Small intestine (tissue), 7 donors: ENCODE data around the gene UROC1. TPM values are rescaled to one million over a fixed set of nuclear protein-coding genes. Genes with fewer than 3 reads are reported as not detected.

Experiments used
- DNase-seq, 2 donors: peaks; one replicate each; pipeline versions ENCODE4 v3.0.0 to v3.0.0-alpha.2; 2013
- FAIRE-seq: peaks from 2 replicates; lab custom pipeline; 2012; peaks lifted over from hg19 to GRCh38; lab: Jason Lieb, UNC
- H3K27ac ChIP-seq, 3 donors: one replicate each; pipeline ENCODE4 v1.5.1; 2013; ENCODE audit warnings: low read length in 2 of 3, mild to moderate bottlenecking in 2 of 3, control low read depth in 1 of 3, inconsistent platforms in 1 of 3, low read depth in 1 of 3, moderate library complexity in 1 of 3
- H3K27me3 ChIP-seq, 3 donors: one replicate each; pipeline ENCODE4 v1.6.1; 2013; ENCODE audit warnings: low read length in 3 of 3, inconsistent platforms in 1 of 3; ENCODE audit not compliant: control insufficient read depth in 3 of 3, insufficient read depth in 3 of 3
- H3K36me3 ChIP-seq, 3 donors: one replicate each; pipeline ENCODE4 v1.6.1; 2013; ENCODE audit warnings: low read length in 3 of 3, inconsistent platforms in 1 of 3, low read depth in 1 of 3, mild to moderate bottlenecking in 1 of 3, moderate library complexity in 1 of 3; ENCODE audit not compliant: control insufficient read depth in 3 of 3, insufficient read depth in 2 of 3
- H3K4me1 ChIP-seq, 3 donors: one replicate each; pipeline ENCODE4 v1.6.1; 2013; ENCODE audit warnings: low read length in 2 of 3, inconsistent platforms in 1 of 3, low read depth in 1 of 3, mild to moderate bottlenecking in 1 of 3, moderate library complexity in 1 of 3; ENCODE audit not compliant: control insufficient read depth in 3 of 3, insufficient read depth in 2 of 3
- H3K4me3 ChIP-seq, 3 donors: one replicate each; pipeline ENCODE4 v1.5.1; 2013; ENCODE audit warnings: low read length in 3 of 3, control low read depth in 1 of 3, inconsistent platforms in 1 of 3, low read depth in 1 of 3, mild to moderate bottlenecking in 1 of 3, moderate library complexity in 1 of 3
- H3K9me3 ChIP-seq, 2 donors: one replicate each; pipeline ENCODE4 v1.6.1; 2013; ENCODE audit warnings: low read depth in 1 of 2, low read length in 1 of 2; ENCODE audit not compliant: control insufficient read depth in 2 of 2, insufficient read depth in 1 of 2
- WGBS, 3 donors: extraction: QIAGEN DNeasy Blood & Tissue Kit; methylation state at CpG; one replicate each; pipeline ENCODE4 v1.1.7; 2013; 5-methylcytosine and 5-hydroxymethylcytosine counted together
- polyA plus RNA-seq, 4 donors: library from polyadenylated mRNA; stranded (reverse) in 3 of 4; unstranded in 1 of 4; fragments of 200-250 nt in 3 of 4; fragments of 120-200 nt in 1 of 4; gene quantifications; one replicate each; pipeline versions ENCODE4 v1.2.1 to v1.2.3, GENCODE V29; 2013
- donor health status: healthy with polysubstance abuse.
- donor health status: control.
- donor health status: control.
- donor health status: Bipolar disorder and iron deficiency.
- donor health status: healthy.

UROC1 gene
- polyA plus RNA-seq, 4 donors = 0.07 to 0.27 TPM; not detected in 2

DNA sequence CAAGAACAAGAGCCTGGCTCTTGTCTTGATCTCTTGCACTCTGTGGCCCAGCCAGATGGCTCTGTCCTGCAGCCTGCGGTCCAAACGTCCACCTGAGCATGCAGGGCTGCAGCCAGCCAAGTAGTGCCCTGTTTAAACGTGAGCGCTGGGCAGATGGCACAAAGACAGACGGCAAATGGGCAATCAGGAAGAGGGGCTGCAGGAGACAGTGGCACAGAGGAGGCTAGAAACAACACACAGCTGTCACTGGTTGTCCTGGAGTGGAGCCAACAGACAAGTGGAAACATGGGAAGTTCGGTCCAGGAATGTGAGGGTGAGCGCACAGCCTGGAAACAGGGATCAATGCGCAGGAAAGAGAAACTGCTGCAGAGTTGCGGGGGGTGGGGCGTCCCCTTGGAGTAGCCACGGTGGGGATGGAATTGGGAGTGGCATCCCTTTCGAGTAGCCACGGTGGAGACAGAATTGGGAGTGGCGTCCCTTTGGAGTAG is 31.2 kb downstream of the UROC1 start:
- Histone ChIP-seq H3K4me3 (no peak overlapping the region), H3K36me3 (no peaks in the 10 kb centered on the region), H3K4me1 (peaks cover 0 to 10% (median 0%) of the 10 kb centered on the region in 3 donors), H3K27me3 (peaks cover 0 to 3% (median 0%) of the 10 kb centered on the region in 3 donors), H3K27ac (no peak overlapping the region), H3K9me3 (no peaks in the 10 kb centered on the region)
- no peak for FAIRE-seq
- DNase-seq = no peak
- 75 to 79% (median 77%) methylated on average over 14 of the region's 14 CpGs for WGBS, 3 donors

DNA sequence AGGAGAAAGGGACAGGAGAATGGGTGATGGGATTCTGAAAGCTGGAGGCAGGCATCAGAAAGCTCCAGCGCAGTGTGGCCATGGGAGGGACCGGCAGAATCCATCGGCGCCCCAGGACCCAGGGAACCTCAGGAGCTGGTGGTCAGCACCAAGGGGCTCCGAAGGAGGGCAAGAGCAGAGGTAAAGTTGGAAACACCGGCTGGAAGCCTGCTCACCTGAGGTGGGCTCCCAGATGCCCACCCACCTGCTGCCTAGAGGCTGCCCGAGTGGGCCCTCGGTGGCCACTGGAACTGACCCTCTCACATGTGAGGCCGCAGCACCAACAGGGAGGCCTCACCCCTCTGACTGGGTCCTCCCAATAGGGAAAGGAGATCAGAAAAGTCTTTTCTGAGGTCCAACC is 31.6 kb downstream of the UROC1 start:
- H3K9me3 ChIP-seq = no peaks in the 10 kb centered on the region
- no peak overlapping the region for H3K27ac ChIP-seq
- H3K4me3 ChIP-seq = no peak overlapping the region
- no peaks in the 10 kb centered on the region for H3K36me3 ChIP-seq
- FAIRE-seq (no peak), DNase-seq (no peak)
- H3K27me3 ChIP-seq = peaks cover 0 to 3% (median 0%) of the 10 kb centered on the region in 3 donors
- WGBS, 3 donors = 95 to 97% (median 96%) methylated on average over 9 of the region's 9 CpGs
- H3K4me1 ChIP-seq = peaks cover 0 to 14% (median 0%) of the 10 kb centered on the region in 3 donors

DNA sequence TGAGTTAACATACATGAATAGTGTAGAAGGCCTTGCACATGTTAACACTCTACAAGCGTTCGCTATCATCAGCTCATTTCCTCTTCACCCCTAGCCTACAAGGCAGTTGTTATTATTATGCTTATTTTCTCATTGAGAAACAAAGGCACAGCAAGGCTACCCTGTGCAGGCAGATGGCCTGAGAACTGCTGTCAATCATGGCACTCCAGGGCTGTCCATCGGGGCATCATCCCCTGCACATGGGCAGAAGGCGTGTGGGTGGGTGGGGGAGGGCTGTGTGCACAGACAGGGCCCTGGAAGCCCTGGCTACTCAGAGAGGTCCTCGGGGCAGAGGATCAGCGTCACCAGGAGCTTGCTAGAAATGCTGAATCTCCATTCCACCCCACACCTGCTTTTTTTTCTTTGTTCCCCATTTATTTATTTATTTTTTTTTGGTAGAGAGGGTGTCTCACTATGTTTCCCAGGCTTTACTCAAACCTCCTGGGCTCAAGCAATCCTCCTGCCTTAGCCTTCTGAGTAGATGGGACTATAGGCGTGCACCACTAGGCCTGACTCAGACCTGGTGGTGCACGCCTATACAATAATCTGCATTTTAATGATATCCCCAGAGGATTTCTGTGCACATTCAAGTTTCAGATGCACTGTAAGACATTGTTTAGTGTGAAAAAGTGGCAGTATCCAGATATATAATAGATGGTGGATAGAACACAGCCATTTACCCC is 32.2 kb downstream of the UROC1 start:
- 85 to 92% (median 88%) methylated on average over 8 of the region's 8 CpGs for WGBS, 3 donors
- Histone ChIP-seq H3K4me1 (peaks cover 0 to 15% (median 0%) of the 10 kb centered on the region in 3 donors), H3K9me3 (no peaks in the 10 kb centered on the region), H3K36me3 (no peaks in the 10 kb centered on the region), H3K27me3 (peaks cover 0 to 3% (median 0%) of the 10 kb centered on the region in 3 donors), H3K27ac (no peak overlapping the region), H3K4me3 (no peak overlapping the region)
- DNase-seq (no peak), FAIRE-seq (no peak)

GRCh38 chr3:126484662-126485061 is 32.9 kb downstream of the UROC1 start:
- WGBS, 3 donors = 69 to 75% (median 73%) methylated on average over 3 of the region's 3 CpGs
- Histone ChIP-seq H3K27ac (no peak overlapping the region), H3K9me3 (no peaks in the 10 kb centered on the region), H3K4me1 (peaks cover 0 to 15% (median 0%) of the 10 kb centered on the region in 3 donors), H3K36me3 (no peaks in the 10 kb centered on the region), H3K27me3 (peaks cover 0 to 3% (median 0%) of the 10 kb centered on the region in 3 donors), H3K4me3 (no peak overlapping the region)
- no peak for DNase-seq
- no peak for FAIRE-seq

DNA sequence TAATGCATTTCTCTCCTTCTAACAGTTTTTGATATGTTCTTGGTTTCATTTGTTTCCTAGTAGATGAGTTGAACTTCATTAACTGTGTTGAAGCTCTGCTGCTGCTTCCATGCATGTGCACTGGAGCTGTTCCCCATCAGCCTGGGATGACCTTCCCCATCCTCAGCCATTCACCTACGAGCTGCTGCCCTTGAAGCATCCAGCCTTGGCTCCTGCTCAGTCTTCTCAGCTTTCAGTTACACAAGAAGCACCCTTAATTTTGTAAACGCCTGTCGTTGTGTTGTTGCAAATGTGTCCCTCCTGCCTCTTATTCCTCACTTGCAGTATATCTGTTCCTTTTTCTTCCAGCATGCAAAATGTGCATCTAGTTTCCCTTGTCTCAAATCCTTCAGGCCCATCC is 33.4 kb downstream of the UROC1 start:
- Histone ChIP-seq H3K27ac (no peak overlapping the region), H3K4me1 (peaks cover 0 to 15% (median 0%) of the 10 kb centered on the region in 3 donors), H3K4me3 (no peak overlapping the region), H3K27me3 (peaks cover 0 to 3% (median 0%) of the 10 kb centered on the region in 3 donors), H3K9me3 (no peaks in the 10 kb centered on the region), H3K36me3 (no peaks in the 10 kb centered on the region)
- FAIRE-seq (no peak), DNase-seq (no peak)
- 75 to 83% (median 76%) methylated on average over 3 of the region's 3 CpGs for WGBS, 3 donors

- Histone ChIP-seq H3K36me3 (no peaks in the 10 kb centered on the region), H3K4me1 (peaks cover 0 to 15% (median 0%) of the 10 kb centered on the region in 3 donors), H3K9me3 (no peaks in the 10 kb centered on the region), H3K27ac (no peak overlapping the region), H3K4me3 (no peak overlapping the region), H3K27me3 (no peaks in the 10 kb centered on the region)
- no peak for FAIRE-seq
- DNase-seq = no peak
- 87 to 91% (median 89%) methylated on average over 14 of the region's 14 CpGs for WGBS, 3 donors
Observed at GRCh38 chr3:126483321-126483761, 34.2 kb downstream of the UROC1 start.

- H3K4me3 ChIP-seq = no peak overlapping the region
- 84 to 96% (median 93%) methylated on average over 15 of the region's 15 CpGs for WGBS, 3 donors
- FAIRE-seq = no peak
Observed at GRCh38 chr3:126482503-126483255, 34.9 kb downstream of the UROC1 start.

GRCh38 chr3:126481808-126482502 is 35.6 kb downstream of the UROC1 start:
- no peak for FAIRE-seq
- peak; percentile 51 to 79 for DNase-seq
- 64 to 70% (median 66%) methylated on average over 12 to 16 of the region's 16 CpGs for WGBS, 3 donors

More at GRCh38 chr3:126482503-126483255, 34.9 kb downstream of the UROC1 start:
- Histone ChIP-seq H3K36me3 (no peaks in the 10 kb centered on the region), H3K27me3 (no peaks in the 10 kb centered on the region), H3K27ac (peak overlapping the region in 1 of 3 donors; percentile 16), H3K9me3 (no peaks in the 10 kb centered on the region), H3K4me1 (peaks cover 0 to 15% (median 0%) of the 10 kb centered on the region in 3 donors)
- DNase-seq = no peak

More at GRCh38 chr3:126481808-126482502, 35.6 kb downstream of the UROC1 start:
- Histone ChIP-seq H3K4me3 (no peak overlapping the region), H3K27ac (peak overlapping the region in 1 of 3 donors; percentile 48), H3K36me3 (no peaks in the 10 kb centered on the region), H3K4me1 (peaks cover 0 to 15% (median 0%) of the 10 kb centered on the region in 3 donors), H3K27me3 (no peaks in the 10 kb centered on the region), H3K9me3 (no peaks in the 10 kb centered on the region)
